BE2C (cell line): ENCODE results near the gene SLC16A8.

Source experiments
- DNase-seq: peaks from one replicate; pipeline ENCODE4 v3.0.0-alpha.2; 2020
- H3K27me3 ChIP-seq: fragments of 250-450 bp; sonication (Bioruptor Pico); 2 replicates; pipeline ENCODE4 v1.5.1; 2020; ENCODE audit warnings: mild to moderate bottlenecking
- H3K36me3 ChIP-seq: fragments of 250-450 bp; sonication (Bioruptor Pico); 2 replicates; pipeline ENCODE4 v1.5.1; 2020; ENCODE audit warnings: mild to moderate bottlenecking
- H3K4me1 ChIP-seq: fragments of 250-450 bp; sonication (Bioruptor Pico); 2 replicates; pipeline ENCODE4 v1.5.1; 2020
- H3K4me3 ChIP-seq: 2 replicates; pipeline ENCODE4 v1.5.1; 2011; ENCODE audit warnings: low read depth, low read length
- H3K9me3 ChIP-seq: fragments of 250-450 bp; sonication (Bioruptor Pico); 2 replicates; pipeline ENCODE4 v1.5.1; 2020
- CTCF ChIP-seq: IDR thresholded peaks from 2 replicates; pipeline ENCODE4 v1.5.1; 2012; ENCODE audit warnings: mild to moderate bottlenecking, low read depth, low read length

The SLC16A8 gene

GRCh38 chr22:38067761-38068360 lies 16.1 kb downstream of the SLC16A8 start:
- Histone ChIP-seq H3K27me3 (no peaks in the 10 kb centered on the region), H3K9me3 (no peaks in the 10 kb centered on the region), H3K4me1 (no peaks in the 10 kb centered on the region), H3K36me3 (no peaks in the 10 kb centered on the region; the same call in 1 of the 2 replicates), H3K4me3 (no peak overlapping the region)
- no peak for TF ChIP-seq CTCF
- no peak for DNase-seq

- H3K27me3 ChIP-seq: no peaks in the 10 kb centered on the region
- DNase-seq: no peak
- H3K4me3 ChIP-seq: no peak overlapping the region
- TF ChIP-seq CTCF: no peak
- no peaks in the 10 kb centered on the region for H3K9me3 ChIP-seq
- no peaks in the 10 kb centered on the region for H3K4me1 ChIP-seq
- no peaks in the 10 kb centered on the region for H3K36me3 ChIP-seq
These were observed 17.0 kb downstream of the SLC16A8 start for GRCh38 chr22:38067028-38067415.

GRCh38 chr22:38066381-38067027 lies 17.5 kb downstream of the SLC16A8 start:
- Histone ChIP-seq H3K4me1 (no peaks in the 10 kb centered on the region), H3K36me3 (no peaks in the 10 kb centered on the region), H3K27me3 (no peaks in the 10 kb centered on the region), H3K4me3 (no peak overlapping the region), H3K9me3 (no peaks in the 10 kb centered on the region)
- no peak; the same call in none of the 2 replicates for TF ChIP-seq CTCF
- DNase-seq: no peak

GRCh38 chr22:38065539-38065938 lies 18.4 kb downstream of the SLC16A8 start:
- no peak for TF ChIP-seq CTCF
- H3K36me3 ChIP-seq: no peaks in the 10 kb centered on the region
- no peak overlapping the region for H3K4me3 ChIP-seq
- DNase-seq: no peak
- H3K27me3 ChIP-seq: no peaks in the 10 kb centered on the region
- H3K4me1 ChIP-seq: no peaks in the 10 kb centered on the region
- H3K9me3 ChIP-seq: no peaks in the 10 kb centered on the region

- no peak overlapping the region for H3K4me3 ChIP-seq
- DNase-seq: no peak
- H3K4me1 ChIP-seq: no peaks in the 10 kb centered on the region
- H3K36me3 ChIP-seq: no peaks in the 10 kb centered on the region
- no peak for TF ChIP-seq CTCF
- H3K27me3 ChIP-seq: no peaks in the 10 kb centered on the region
- H3K9me3 ChIP-seq: no peaks in the 10 kb centered on the region
These were observed 21.2 kb downstream of the SLC16A8 start for GRCh38 chr22:38062791-38063190.
